Endothelial cell of umbilical vein (primary cell): ENCODE results near the gene EMC6. TPM values are rescaled to one million over a fixed set of nuclear protein-coding genes. Genes with fewer than 3 reads are reported as not detected.

Experiments
- BruUV-seq: library from RNA; stranded (reverse); fragments of 400-500 nt; replicated peaks from 2 replicates; lab custom pipeline; 2021; lab: Mats Ljungman, UMichigan
- CTCF ChIA-PET: fragments of 300-600, 350-600 bp; sonication (Branson Sonifier 250); formaldehyde crosslinking; loops from one replicate; lab custom pipeline; 2021; ENCODE audit warnings: antibody characterized with exemption, inconsistent platforms; lab: Charles Lee
- POLR2A ChIA-PET: fragments of 300-600, 350-600 bp; sonication (Branson Sonifier 250); formaldehyde crosslinking; loops from one replicate; lab custom pipeline; 2021; ENCODE audit warnings: antibody characterized with exemption, inconsistent platforms; lab: Charles Lee
- DNase-seq: peaks from one replicate; pipeline ENCODE4 v3.0.0-alpha.2; 2011; ENCODE audit warnings: low read depth, low spot score
- FAIRE-seq: peaks from 2 replicates; lab custom pipeline; 2011; peaks lifted over from hg19 to GRCh38; lab: Jason Lieb, UNC
- H2AFZ ChIP-seq: 2 replicates; pipeline ENCODE4 v1.6.0; 2012; ENCODE audit warnings: low read depth, low read length, control low read depth, inconsistent platforms
- H3K27ac ChIP-seq: 2 replicates; pipeline ENCODE4 v1.5.1; 2011; ENCODE audit warnings: low read depth, mild to moderate bottlenecking, control low read depth, low read length, moderate library complexity; ENCODE audit not compliant: insufficient read depth
- H3K27me3 ChIP-seq, 2 experiments: 2 replicates each; pipeline versions ENCODE4 v1.6.0 to v1.6.1; 2011; ENCODE audit warnings: low read length in 2 of 2, mixed read lengths in 1 of 2; ENCODE audit not compliant: control insufficient read depth in 2 of 2, insufficient read depth in 2 of 2
- H3K36me3 ChIP-seq, 2 experiments: 2 replicates in 1 of 2; 3 replicates in 1 of 2; pipeline ENCODE4 v1.5.1; 2011; ENCODE audit warnings: low read length in 2 of 2, mild to moderate bottlenecking in 1 of 2, moderate library complexity in 1 of 2; ENCODE audit not compliant: control insufficient read depth in 2 of 2, insufficient read depth in 2 of 2; ENCODE audit errors: extremely low read depth in 1 of 2
- H3K4me1 ChIP-seq: 3 replicates; pipeline ENCODE4 v1.5.1; 2011; ENCODE audit warnings: mild to moderate bottlenecking, low read length; ENCODE audit not compliant: control insufficient read depth, insufficient read depth; ENCODE audit errors: extremely low read depth
- H3K4me2 ChIP-seq: 2 replicates; pipeline ENCODE4 v1.6.1; 2011; ENCODE audit warnings: low read length, control low read depth, mixed read lengths; ENCODE audit not compliant: insufficient read depth
- H3K4me3 ChIP-seq, 3 experiments: fragments of 200-600 bp in 1 of 3; sonication (generic), shearing (Covaris generic) in 1 of 3; replicated peaks in 1 of 3; 2 replicates each; pipeline ENCODE4 v1.5.1; 2011 to 2016; ENCODE audit warnings: control low read depth in 3 of 3, low read length in 3 of 3, mild to moderate bottlenecking in 2 of 3, inconsistent platforms in 1 of 3, low read depth in 1 of 3, moderate library complexity in 1 of 3; ENCODE audit not compliant: insufficient read depth in 1 of 3
- H3K79me2 ChIP-seq: 2 replicates; pipeline ENCODE4 v1.6.0; 2012; ENCODE audit warnings: low read length, inconsistent platforms; ENCODE audit not compliant: control insufficient read depth, insufficient read depth
- H3K9ac ChIP-seq: replicated peaks from 2 replicates; pipeline ENCODE3; 2011; ENCODE audit warnings: low read length, control low read depth; ENCODE audit not compliant: insufficient read depth; ENCODE audit errors: extremely low read depth
- H3K9me1 ChIP-seq: replicated peaks from 3 replicates; pipeline ENCODE4 v1.6.0; 2011; ENCODE audit warnings: mild to moderate bottlenecking, low read length; ENCODE audit not compliant: control insufficient read depth, insufficient read depth; ENCODE audit errors: extremely low read depth
- H3K9me3 ChIP-seq: replicated peaks from 2 replicates; pipeline ENCODE4 v1.5.1; 2012; ENCODE audit warnings: low read length, inconsistent platforms; ENCODE audit not compliant: control insufficient read depth, insufficient read depth
- H4K20me1 ChIP-seq: replicated peaks from 2 replicates; pipeline ENCODE3; 2011; ENCODE audit warnings: mild to moderate bottlenecking, low read length; ENCODE audit not compliant: control insufficient read depth, insufficient read depth; ENCODE audit errors: extremely low read depth
- EZH2 ChIP-seq: IDR thresholded peaks from 2 replicates; pipeline ENCODE4 v1.6.1; 2012; ENCODE audit warnings: borderline replicate concordance, low read depth, mild to moderate bottlenecking, moderate library complexity, low read length, inconsistent platforms; ENCODE audit not compliant: severe bottlenecking
- FOS ChIP-seq: IDR thresholded peaks from 2 replicates; pipeline ENCODE4 v1.6.1; 2011; ENCODE audit warnings: mild to moderate bottlenecking, low read length, moderate library complexity, borderline replicate concordance; ENCODE audit not compliant: insufficient read depth
- GATA2 ChIP-seq: IDR thresholded peaks from 2 replicates; pipeline ENCODE4 v1.7.0; 2011; ENCODE audit warnings: low read depth, mild to moderate bottlenecking, moderate library complexity, mixed read lengths, low read length; ENCODE audit not compliant: insufficient read length, insufficient read depth
- JUN ChIP-seq: IDR thresholded peaks from 2 replicates; pipeline ENCODE4 v1.6.1; 2011; ENCODE audit warnings: borderline replicate concordance, low read depth; ENCODE audit not compliant: insufficient read length, insufficient read depth
- MYC ChIP-seq: IDR thresholded peaks from one replicate; pipeline ENCODE4 v1.6.1; 2011; ENCODE audit warnings: mild to moderate bottlenecking, low read depth, low read length
- POLR2A ChIP-seq: IDR thresholded peaks from 2 replicates; pipeline ENCODE4 v1.6.1; 2012; ENCODE audit warnings: low read depth, mild to moderate bottlenecking, control low read depth, low read length
- POLR2AphosphoS5 ChIP-seq: IDR thresholded peaks from 2 replicates; pipeline ENCODE4 v1.6.1; 2012; ENCODE audit warnings: low read depth, mild to moderate bottlenecking, control low read depth, low read length, moderate library complexity; ENCODE audit not compliant: insufficient read depth
- dilution Hi-C: fragments of 300-500 bp; cut with MboI; formaldehyde crosslinking; loops from one replicate; pipeline ENCODE4 v1.15.0; 2019; ENCODE audit warnings: low sequenced_read_pairs; ENCODE audit not compliant: extremely low pct_ligation_motif_present
- intact Hi-C: fragments of 100-400 bp; cut with micrococcal nuclease; formaldehyde crosslinking; loops from one replicate; pipeline ENCODE4 v1.10.0; 2022
- polyA plus RNA-seq, 4 experiments: library from polyadenylated mRNA; depleted of rRNA in 3 of 4; stranded (reverse) in 3 of 4; unstranded in 1 of 4; fragments of >200 nt; gene quantifications; 2 replicates each; pipeline versions ENCODE4 v1.2.1 to v1.2.3, GENCODE V29; 2011 to 2012; ENCODE audit warnings: missing spikeins in 1 of 4
- total RNA-seq: library from RNA; stranded (reverse); gene quantifications from 2 replicates; pipeline ENCODE4 v1.2.3, GENCODE V29; 2021
- TF ChIP-seq, protein P1 (sequence below): IDR thresholded peaks from 2 replicates; pipeline ENCODE4 v1.6.1; 2011; ENCODE audit not compliant: insufficient read depth, insufficient read length
- TF ChIP-seq, protein P2 (sequence below), 2 donors: IDR thresholded peaks; 1 replicate in 1 of 2; 2 replicates in 1 of 2; pipeline ENCODE4 v1.5.1; 2011; ENCODE audit warnings: low read length in 2 of 2, mild to moderate bottlenecking in 2 of 2, moderate library complexity in 2 of 2, control low read depth in 1 of 2, inconsistent platforms in 1 of 2, low read depth in 1 of 2; ENCODE audit not compliant: insufficient read depth in 1 of 2; ENCODE audit errors: extremely low read depth in 1 of 2

The EMC6 gene
- total and polyA plus RNA-seq, 2 donors (not counting 3 experiments of a cell fraction or from before 2014, with no cell fraction given): 54.0 to 105 TPM

DNA sequence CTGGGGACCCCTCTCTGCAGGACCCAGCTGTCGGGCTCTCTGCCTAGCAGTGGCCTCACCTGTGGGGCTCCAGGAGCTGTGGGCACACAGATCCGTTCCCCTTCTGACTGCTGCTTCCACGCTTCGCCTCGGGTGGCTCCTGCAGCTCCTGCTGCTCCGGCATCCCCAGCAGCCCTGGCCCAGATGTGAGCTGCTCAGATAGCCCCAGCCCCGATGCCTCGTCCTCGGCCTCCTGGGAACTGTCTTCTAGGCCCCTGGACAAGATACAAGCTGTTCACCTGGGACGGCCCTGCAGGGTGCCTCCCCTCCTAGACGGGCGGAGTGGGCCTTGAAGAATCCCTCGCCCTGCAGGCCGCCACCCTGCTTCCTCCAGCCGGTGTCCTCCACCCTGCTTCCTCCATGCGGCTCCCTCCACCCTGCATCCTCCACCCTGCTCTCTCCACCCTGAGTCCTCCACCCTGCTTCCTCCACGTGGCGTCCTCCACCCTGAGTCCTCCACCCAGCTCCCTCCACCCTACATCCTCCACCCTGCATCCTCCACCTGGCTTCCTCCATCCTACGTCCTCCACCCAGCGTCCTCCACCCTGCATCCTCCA is 11.0 kb downstream of the EMC6 start:
- no peak overlapping the region for H3K4me3 ChIP-seq
- BruUV-seq: no TSS peak
- H3K79me2 ChIP-seq: no peaks in the 10 kb centered on the region
- intact Hi-C loops (no loop called here), dilution Hi-C loops (no loop called here)
- no peak for DNase-seq
- H3K27ac ChIP-seq: no peak overlapping the region
- TF ChIP-seq, protein P1, sequence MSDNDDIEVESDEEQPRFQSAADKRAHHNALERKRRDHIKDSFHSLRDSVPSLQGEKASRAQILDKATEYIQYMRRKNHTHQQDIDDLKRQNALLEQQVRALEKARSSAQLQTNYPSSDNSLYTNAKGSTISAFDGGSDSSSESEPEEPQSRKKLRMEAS: no peak
- TF ChIP-seq POLR2AphosphoS5: no peak
- no peak for TF ChIP-seq FOS
- no peak for TF ChIP-seq EZH2
- TF ChIP-seq, protein P2, sequence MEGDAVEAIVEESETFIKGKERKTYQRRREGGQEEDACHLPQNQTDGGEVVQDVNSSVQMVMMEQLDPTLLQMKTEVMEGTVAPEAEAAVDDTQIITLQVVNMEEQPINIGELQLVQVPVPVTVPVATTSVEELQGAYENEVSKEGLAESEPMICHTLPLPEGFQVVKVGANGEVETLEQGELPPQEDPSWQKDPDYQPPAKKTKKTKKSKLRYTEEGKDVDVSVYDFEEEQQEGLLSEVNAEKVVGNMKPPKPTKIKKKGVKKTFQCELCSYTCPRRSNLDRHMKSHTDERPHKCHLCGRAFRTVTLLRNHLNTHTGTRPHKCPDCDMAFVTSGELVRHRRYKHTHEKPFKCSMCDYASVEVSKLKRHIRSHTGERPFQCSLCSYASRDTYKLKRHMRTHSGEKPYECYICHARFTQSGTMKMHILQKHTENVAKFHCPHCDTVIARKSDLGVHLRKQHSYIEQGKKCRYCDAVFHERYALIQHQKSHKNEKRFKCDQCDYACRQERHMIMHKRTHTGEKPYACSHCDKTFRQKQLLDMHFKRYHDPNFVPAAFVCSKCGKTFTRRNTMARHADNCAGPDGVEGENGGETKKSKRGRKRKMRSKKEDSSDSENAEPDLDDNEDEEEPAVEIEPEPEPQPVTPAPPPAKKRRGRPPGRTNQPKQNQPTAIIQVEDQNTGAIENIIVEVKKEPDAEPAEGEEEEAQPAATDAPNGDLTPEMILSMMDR (IDR thresholded peaks at IDR 0.05; ENCODE audit: extremely low read depth in 1 of 2, insufficient read depth in 1 of 2, low read depth in 1 of 2, low read length in 2 of 2): no peak
- TF ChIP-seq POLR2A: no peak
- no peak for TF ChIP-seq GATA2
- TF ChIP-seq JUN: no peak
- no peak for TF ChIP-seq MYC
- no peaks in the 10 kb centered on the region for H3K9me3 ChIP-seq
- H4K20me1 ChIP-seq: no peaks in the 10 kb centered on the region
- no peak overlapping the region for H3K4me2 ChIP-seq
- H2AFZ ChIP-seq: no peak overlapping the region
- ChIA-PET POLR2A (no interaction called here), CTCF (no interaction called here)
- H3K9ac ChIP-seq: no peak overlapping the region
- no peaks in the 10 kb centered on the region for H3K9me1 ChIP-seq
- H3K4me1 ChIP-seq: no peaks in the 10 kb centered on the region
- no peaks in the 10 kb centered on the region for H3K36me3 ChIP-seq
- no peak for FAIRE-seq
- H3K27me3 ChIP-seq: peaks cover 0 to 7% of the 10 kb centered on the region in 2 experiments
